Body of pancreas (tissue), 4 donors: ENCODE measurements around the gene KCNQ5. TPM values are rescaled to one million over a fixed set of nuclear protein-coding genes. Genes with fewer than 3 reads are reported as not detected.

Experiments used
- ATAC-seq: fragments of 150-250 bp; one replicate; pipeline ENCODE4 v1.9.1; 2016
- DNase-seq, 4 donors: peaks; one replicate each; pipeline ENCODE4 v3.0.0-alpha.2; 2019
- H3K27ac ChIP-seq, 4 donors: fragments of 200-600 bp; sonication (generic); 1 replicate in 3 of 4; 2 replicates in 1 of 4; pipeline versions ENCODE4 v1.5.1 to v1.6.1; 2016 to 2019; ENCODE audit warnings: mild to moderate bottlenecking in 1 of 4, mixed read lengths in 1 of 4, moderate library complexity in 1 of 4
- H3K27me3 ChIP-seq, 2 donors: fragments of 200-600 bp; sonication (generic); one replicate each; pipeline ENCODE4 v1.6.0; 2016; ENCODE audit warnings: mild to moderate bottlenecking in 1 of 2
- H3K36me3 ChIP-seq, 2 donors: fragments of 200-600 bp; sonication (generic); replicated peaks in 1 of 2; 2 replicates each; pipeline ENCODE4 v1.5.1; 2016; ENCODE audit warnings: low read depth in 2 of 2; ENCODE audit not compliant: insufficient read depth in 1 of 2
- H3K4me1 ChIP-seq: fragments of 200-600 bp; sonication (generic); one replicate; pipeline ENCODE4 v1.6.0; 2016
- H3K4me3 ChIP-seq, 2 donors: fragments of 200-600 bp; sonication (generic); 1 replicate in 1 of 2; 2 replicates in 1 of 2; pipeline ENCODE4 v1.5.1; 2016 to 2019
- H3K9me3 ChIP-seq, 3 donors: fragments of 200-600 bp; sonication (generic); 1 replicate in 2 of 3; 2 replicates in 1 of 3; pipeline ENCODE4 v1.5.1; 2016
- POLR2A ChIP-seq, 3 donors: fragments of 450-650 bp; IDR thresholded peaks; one replicate each; pipeline ENCODE4 v1.6.1; 2016; ENCODE audit warnings: antibody characterized with exemption in 3 of 3, mild to moderate bottlenecking in 2 of 3
- WGBS, 2 donors: methylation state at CpG; one replicate each; pipeline ENCODE4 v1.1.5; 2017; 5-methylcytosine and 5-hydroxymethylcytosine counted together
- intact Hi-C: fragments of 100-400 bp; cut with DNase I; formaldehyde crosslinking; loops from one replicate; pipeline ENCODE4 v1.15.1; 2023
- total RNA-seq, 2 donors: library from RNA; depleted of rRNA; stranded (reverse); fragments of >200 nt; gene quantifications; one replicate each; pipeline ENCODE4 v1.1.0, GENCODE V29; 2016
- TF ChIP-seq, protein P1 (sequence below), 7 experiments: fragments of 450-650 bp in 4 of 7; fragments of 200-600 bp in 3 of 7; sonication (generic) in 3 of 7; IDR thresholded peaks; one replicate each; pipeline ENCODE4 v1.5.1; 2016 to 2019; ENCODE audit warnings: antibody characterized with exemption in 7 of 7

Gene KCNQ5
- total RNA-seq, 2 donors from 2014 or later = 1.0 to 1.6 TPM

GRCh38 chr6:72677740-72678139 lies 55.9 kb downstream of the KCNQ5 start:
- no peak for TF ChIP-seq POLR2A (IDR thresholded peaks at IDR 0.05)
- TF ChIP-seq, protein P1, sequence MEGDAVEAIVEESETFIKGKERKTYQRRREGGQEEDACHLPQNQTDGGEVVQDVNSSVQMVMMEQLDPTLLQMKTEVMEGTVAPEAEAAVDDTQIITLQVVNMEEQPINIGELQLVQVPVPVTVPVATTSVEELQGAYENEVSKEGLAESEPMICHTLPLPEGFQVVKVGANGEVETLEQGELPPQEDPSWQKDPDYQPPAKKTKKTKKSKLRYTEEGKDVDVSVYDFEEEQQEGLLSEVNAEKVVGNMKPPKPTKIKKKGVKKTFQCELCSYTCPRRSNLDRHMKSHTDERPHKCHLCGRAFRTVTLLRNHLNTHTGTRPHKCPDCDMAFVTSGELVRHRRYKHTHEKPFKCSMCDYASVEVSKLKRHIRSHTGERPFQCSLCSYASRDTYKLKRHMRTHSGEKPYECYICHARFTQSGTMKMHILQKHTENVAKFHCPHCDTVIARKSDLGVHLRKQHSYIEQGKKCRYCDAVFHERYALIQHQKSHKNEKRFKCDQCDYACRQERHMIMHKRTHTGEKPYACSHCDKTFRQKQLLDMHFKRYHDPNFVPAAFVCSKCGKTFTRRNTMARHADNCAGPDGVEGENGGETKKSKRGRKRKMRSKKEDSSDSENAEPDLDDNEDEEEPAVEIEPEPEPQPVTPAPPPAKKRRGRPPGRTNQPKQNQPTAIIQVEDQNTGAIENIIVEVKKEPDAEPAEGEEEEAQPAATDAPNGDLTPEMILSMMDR (IDR thresholded peaks at IDR 0.05) = no peak
- Histone ChIP-seq H3K27ac (no peak overlapping the region), H3K36me3 (no peaks in the 10 kb centered on the region), H3K27me3 (no peaks in the 10 kb centered on the region), H3K9me3 (no peaks in the 10 kb centered on the region), H3K4me1 (no peaks in the 10 kb centered on the region), H3K4me3 (no peak overlapping the region)
- WGBS, 2 donors = 91 to 97% methylated on average over 1 of the region's 1 CpG
- DNase-seq (no peak), ATAC-seq (no peak)
- intact Hi-C loops = no loop called here

- Histone ChIP-seq H3K4me1 (no peaks in the 10 kb centered on the region), H3K27me3 (no peaks in the 10 kb centered on the region), H3K4me3 (no peak overlapping the region), H3K27ac (no peak overlapping the region), H3K9me3 (no peaks in the 10 kb centered on the region), H3K36me3 (no peaks in the 10 kb centered on the region)
- ATAC-seq (no peak), DNase-seq (no peak)
- intact Hi-C loops = no loop called here
- TF ChIP-seq, protein P1 (IDR thresholded peaks at IDR 0.05) = no peak
- no peak for TF ChIP-seq POLR2A (IDR thresholded peaks at IDR 0.05)
- 89 to 90% methylated on average over 3 of the region's 3 CpGs for WGBS, 2 donors
Observed at GRCh38 chr6:72683797-72684196, 61.9 kb downstream of the KCNQ5 start.

GRCh38 chr6:72689107-72689954 lies 67.5 kb downstream of the KCNQ5 start:
- no peak for DNase-seq
- H3K4me1 ChIP-seq = no peaks in the 10 kb centered on the region
- intact Hi-C loops = no loop called here
- no peaks in the 10 kb centered on the region for H3K36me3 ChIP-seq
- 78 to 83% methylated on average over 7 of the region's 7 CpGs for WGBS, 2 donors
- H3K4me3 ChIP-seq = no peak overlapping the region
- no peaks in the 10 kb centered on the region for H3K27me3 ChIP-seq
- H3K27ac ChIP-seq = no peak overlapping the region
- H3K9me3 ChIP-seq = no peaks in the 10 kb centered on the region
- no peak for ATAC-seq
- TF ChIP-seq, protein P1 (IDR thresholded peaks at IDR 0.05) = no peak
- TF ChIP-seq POLR2A (IDR thresholded peaks at IDR 0.05) = no peak

DNA sequence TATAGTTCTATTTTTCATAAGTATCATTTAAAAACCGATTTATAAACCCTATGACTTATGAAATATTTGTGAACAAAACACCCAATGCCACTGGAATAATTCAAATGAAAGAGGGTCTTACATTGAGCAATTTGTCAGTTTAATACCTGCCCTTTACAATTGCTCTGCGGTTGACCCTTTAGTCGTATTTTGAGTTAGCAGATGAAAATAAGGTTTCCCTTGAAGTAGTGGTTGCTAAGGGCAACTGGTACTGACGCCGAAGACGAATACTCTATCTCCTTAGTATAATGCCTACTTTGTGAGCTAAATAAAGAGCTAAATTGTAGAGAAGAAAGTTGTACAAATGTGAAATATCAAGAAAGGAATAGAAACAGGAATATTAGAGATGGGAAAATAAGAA lies 69.4 kb downstream of the KCNQ5 start:
- 75 to 80% methylated on average over 6 of the region's 6 CpGs for WGBS, 2 donors
- H3K27ac ChIP-seq = no peak overlapping the region
- no peaks in the 10 kb centered on the region for H3K4me1 ChIP-seq
- intact Hi-C loops = no loop called here
- no peaks in the 10 kb centered on the region for H3K36me3 ChIP-seq
- H3K9me3 ChIP-seq = no peaks in the 10 kb centered on the region
- TF ChIP-seq, protein P1 (IDR thresholded peaks at IDR 0.05) = no peak
- no peak for TF ChIP-seq POLR2A (IDR thresholded peaks at IDR 0.05)
- ATAC-seq (no peak), DNase-seq (no peak)
- H3K27me3 ChIP-seq = no peaks in the 10 kb centered on the region
- no peak overlapping the region for H3K4me3 ChIP-seq

DNA sequence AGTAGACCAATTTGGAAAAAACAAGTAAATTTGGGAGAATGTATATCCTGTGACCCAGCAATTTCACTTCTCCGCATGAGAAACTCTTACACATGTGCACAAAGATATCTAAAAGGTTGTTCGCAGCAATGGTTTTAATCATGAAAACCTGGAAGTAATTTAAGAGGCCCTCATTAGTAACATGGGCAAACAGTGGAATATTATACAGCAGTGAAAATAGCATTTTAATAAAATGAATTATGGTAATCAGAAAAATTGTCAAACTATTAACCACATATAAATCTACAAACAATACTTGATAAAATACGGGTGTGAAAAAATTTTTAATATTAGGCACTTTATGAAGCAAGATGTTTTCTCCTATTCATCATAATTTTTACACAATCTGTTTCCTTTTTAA lies 74.2 kb downstream of the KCNQ5 start:
- ATAC-seq = no peak

More for the DNA sequence above, 74.2 kb downstream of the KCNQ5 start:
- Histone ChIP-seq H3K4me1 (no peaks in the 10 kb centered on the region), H3K27me3 (no peaks in the 10 kb centered on the region), H3K4me3 (no peak overlapping the region), H3K36me3 (no peaks in the 10 kb centered on the region), H3K9me3 (no peaks in the 10 kb centered on the region), H3K27ac (no peak overlapping the region)
- intact Hi-C loops = no loop called here
- DNase-seq = no peak
- TF ChIP-seq, protein P1 (IDR thresholded peaks at IDR 0.05) = no peak
- TF ChIP-seq POLR2A (IDR thresholded peaks at IDR 0.05) = no peak
- 77 to 85% methylated on average over 3 of the region's 3 CpGs for WGBS, 2 donors
